IPS-18c (cell line): Measurements from ENCODE around the gene OR1E2.
"Not testable (repeated sequence)": the region's sequence is repeated elsewhere in the genome, so short reads cannot be mapped to it uniquely, and the experiment has no call there.

Experiments
- H3K4me3 ChIP-seq: 2 replicates; pipeline ENCODE4 v1.7.0; 2013; ENCODE audit warnings: low read depth, mild to moderate bottlenecking, low read length, moderate library complexity; ENCODE audit not compliant: insufficient read depth
- H3K9me3 ChIP-seq: one replicate; pipeline ENCODE4 v1.6.1; 2013; ENCODE audit warnings: mild to moderate bottlenecking, low read length, moderate library complexity; ENCODE audit not compliant: control insufficient read depth, insufficient read depth

The OR1E2 gene

DNA sequence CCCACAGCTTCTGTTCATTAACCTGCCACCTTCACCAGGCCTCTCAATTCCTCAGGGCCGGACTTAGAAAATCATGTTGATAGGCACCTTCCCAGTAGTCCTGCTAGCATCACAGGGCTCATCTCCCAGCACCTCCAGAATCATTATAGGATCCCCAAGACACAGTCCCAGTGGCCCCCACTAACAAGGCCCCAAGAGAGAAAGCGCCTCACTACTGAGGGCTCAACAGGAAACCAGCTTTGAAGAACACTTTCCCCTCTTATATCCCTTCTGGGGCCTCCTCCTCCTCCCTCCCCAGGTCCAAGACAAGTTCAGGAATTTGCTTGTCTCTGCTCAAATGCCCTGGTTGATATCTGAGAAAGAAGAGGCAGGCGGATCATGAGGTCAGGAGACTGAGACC, 22.6 kb downstream of the OR1E2 start, which contains the start of gene OR3A3:
Gene OR3A3, plus strand, starts transcription at position 301 of the 400 bp plus-strand sequence.
- 0 out of 2 replicates have a peak within 1 kb of the TSS, but pooled peaks have one; percentile 9 for H3K4me3 ChIP-seq
- H3K9me3 ChIP-seq: no peaks in the 10 kb centered on the region

DNA sequence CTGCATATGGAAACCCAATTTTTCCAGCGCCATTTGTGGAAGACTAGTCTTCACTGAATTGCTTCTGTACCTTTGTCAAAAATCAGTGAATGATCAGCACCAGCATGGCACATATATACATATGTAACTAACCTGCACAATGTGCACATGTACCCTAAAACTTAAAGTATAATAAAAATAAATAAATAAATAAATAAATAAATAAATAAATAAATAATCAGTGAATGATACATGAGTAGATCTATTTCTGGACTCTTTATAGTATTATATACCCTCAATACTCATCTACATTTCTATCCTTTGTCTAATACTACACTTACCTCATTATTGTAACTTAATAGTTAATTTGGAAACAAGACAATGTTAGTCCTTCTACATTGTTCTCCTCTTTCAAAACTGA, 29.8 kb downstream of the OR1E2 start:
- not testable (repeated sequence) for H3K4me3 ChIP-seq, H3K9me3 ChIP-seq

DNA sequence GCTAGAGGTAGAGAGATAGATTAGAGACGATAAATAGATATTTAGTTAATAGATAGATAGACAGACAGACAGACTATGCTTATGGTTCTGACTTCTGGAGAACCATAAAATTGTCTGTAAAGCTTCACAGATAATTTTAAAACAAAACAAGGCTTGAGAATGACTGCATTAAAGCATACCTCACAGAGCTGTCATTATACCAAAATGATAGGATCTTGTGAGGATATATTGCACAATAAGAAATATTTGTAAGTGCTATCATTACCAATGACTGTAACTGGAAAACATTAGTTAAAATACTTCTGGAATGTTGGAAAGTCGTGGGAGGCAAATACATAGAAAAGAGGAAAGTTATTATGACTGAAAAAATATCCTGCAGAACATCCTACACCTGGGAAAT, 31.9 kb downstream of the OR1E2 start:
- no peak overlapping the region for H3K4me3 ChIP-seq
- peaks cover 2% of the 10 kb centered on the region for H3K9me3 ChIP-seq

DNA sequence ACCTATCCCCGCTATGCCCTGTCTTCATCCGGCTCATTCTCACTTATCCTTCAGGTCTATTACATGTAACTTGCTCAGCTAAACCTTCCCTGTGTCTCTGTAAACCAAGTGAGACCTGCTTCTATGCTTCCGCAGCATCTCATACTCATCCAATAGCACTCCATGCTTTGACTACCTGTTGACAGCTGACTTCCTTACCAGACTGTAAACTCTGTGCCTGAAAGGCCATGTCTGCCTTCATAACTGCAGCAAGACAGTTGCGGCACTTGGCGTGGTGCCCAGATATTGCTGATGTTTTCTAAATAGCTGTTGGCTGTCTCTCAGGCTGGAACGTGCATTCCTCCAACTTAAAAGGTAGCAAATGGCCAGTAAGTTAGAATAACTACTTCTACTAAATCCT, 33.6 kb downstream of the OR1E2 start:
- Histone ChIP-seq H3K4me3 (no peak overlapping the region), H3K9me3 (peaks cover 2% of the 10 kb centered on the region)

DNA sequence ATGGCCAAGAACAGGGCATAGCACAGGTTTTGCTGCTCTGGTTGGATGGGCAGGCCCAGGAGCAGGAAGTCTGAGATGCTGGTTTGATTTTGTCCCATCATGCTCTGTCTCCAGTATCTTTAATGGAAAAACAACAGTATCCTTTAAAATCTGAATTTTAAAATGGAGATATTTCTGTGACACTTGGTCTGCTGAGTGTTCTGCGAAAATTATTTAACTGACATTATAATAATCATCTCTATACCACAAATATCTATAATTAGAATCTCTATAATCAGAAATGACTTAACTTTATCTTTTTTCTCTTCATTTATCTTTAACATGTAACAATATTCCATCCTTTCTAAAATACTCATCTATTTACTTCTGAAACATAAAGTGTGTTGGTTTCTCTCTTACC, 35.3 kb downstream of the OR1E2 start, which contains the start of gene OR1E1:
Gene OR1E1, minus strand, starts transcription at position 101 of the 400 bp plus-strand sequence. Its CDS starts 0 bp downstream, at position 101.
- H3K9me3 ChIP-seq: peaks cover under 1% of the 10 kb centered on the region
- no peak within 1 kb of the TSS for H3K4me3 ChIP-seq

DNA sequence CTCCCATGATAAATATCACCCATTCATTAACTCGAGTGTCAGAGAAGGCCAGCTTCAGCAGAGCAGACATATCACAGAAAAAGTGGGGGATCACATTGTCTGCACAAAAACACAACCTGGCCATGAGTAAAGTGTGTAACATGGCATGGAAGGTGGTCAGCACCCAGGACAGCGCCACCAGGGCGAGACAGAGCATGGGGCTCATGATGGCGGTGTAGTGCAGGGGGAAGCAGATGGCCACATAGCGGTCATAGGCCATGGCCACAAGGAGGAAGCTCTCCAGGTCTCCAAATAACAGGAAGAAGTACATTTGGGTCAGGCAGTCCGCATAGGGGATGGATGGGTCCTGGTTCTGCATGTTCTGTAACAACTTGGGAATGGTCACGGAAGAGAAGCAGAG, 35.8 kb downstream of the OR1E2 start:
- not testable (repeated sequence) for H3K4me3 ChIP-seq, H3K9me3 ChIP-seq

DNA sequence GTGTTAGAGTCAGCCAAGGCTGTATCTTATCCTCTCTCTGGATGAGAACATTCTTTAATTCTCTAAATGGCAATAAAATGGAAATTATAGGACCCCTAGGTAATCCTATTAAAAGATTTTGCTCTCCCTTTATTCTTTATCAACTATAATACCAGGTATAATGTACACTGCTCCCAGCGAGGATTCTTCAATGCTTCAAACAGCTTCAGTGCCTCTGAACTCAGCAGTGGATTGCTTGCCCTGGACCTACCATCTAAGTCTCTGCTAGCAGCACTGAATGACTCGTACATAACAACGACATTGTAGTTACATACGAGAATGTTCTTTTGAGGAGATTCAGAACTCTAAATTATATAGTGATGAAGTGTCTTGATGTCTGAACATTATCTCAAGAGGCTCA, 43.9 kb downstream of the OR1E2 start:
- H3K9me3 ChIP-seq: no peaks in the 10 kb centered on the region
- no peak overlapping the region for H3K4me3 ChIP-seq

DNA sequence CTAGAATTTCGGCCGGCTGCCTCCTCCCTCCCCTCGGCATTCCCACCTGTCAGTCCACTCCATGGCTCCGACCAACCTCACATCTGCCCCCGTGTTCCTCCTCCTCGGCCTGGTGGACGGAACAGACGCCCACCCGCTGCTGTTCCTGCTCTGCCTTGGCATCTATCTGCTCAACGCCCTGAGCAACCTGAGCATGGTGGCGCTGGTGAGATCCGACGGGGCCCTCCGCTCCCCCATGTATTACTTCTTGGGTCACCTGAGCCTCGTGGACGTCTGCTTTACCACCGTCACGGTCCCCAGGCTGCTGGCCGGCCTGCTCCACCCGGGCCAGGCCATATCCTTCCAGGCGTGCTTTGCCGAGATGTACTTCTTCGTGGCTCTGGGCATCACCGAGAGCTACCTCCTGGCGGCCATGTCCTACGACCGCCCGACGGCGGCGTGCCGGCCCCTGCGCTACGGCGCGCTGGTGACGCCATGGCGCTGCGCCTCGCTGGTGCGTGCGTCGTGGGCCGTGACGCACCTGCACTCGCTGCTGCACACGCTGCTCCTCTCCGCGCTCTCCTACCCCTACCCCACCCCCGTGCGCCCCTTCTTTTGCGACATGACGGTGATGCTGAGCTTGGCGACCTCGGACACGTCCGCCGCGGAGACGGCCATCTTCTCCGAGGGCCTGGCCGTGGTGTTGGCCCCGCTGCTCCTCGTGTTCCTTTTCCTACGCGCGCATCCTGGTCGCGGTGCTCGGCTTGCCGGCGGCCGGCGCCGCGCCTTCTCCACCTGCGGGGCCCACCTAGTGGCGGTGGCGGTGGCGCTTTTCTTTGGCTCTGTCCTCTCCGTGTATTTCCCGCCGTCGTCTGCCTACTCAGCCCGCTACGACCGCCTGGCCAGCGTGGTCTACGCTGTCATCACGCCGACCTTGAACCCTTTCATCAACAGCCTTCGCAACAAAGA, 47.5 kb downstream of the OR1E2 start, which contains the start of gene OR3A2:
Gene OR3A2, minus strand, starts transcription at position 440 of the 948 bp plus-strand sequence.
- H3K4me3 ChIP-seq: peak within 1 kb of the TSS; percentile 24
- H3K9me3 ChIP-seq: no peaks in the 10 kb centered on the region
